HG03558 (cell line): Measurements from ENCODE around the gene ZNF398.

Experiments used
- ATAC-seq: cut with Tn5 transposase; IDR thresholded peaks from one replicate; pipeline ENCODE4 v1.9.1; 2021; ENCODE audit warnings: moderate number of reproducible peaks; ENCODE audit not compliant: unreplicated experiment; ENCODE audit errors: extremely low read depth

The ZNF398 gene

DNA sequence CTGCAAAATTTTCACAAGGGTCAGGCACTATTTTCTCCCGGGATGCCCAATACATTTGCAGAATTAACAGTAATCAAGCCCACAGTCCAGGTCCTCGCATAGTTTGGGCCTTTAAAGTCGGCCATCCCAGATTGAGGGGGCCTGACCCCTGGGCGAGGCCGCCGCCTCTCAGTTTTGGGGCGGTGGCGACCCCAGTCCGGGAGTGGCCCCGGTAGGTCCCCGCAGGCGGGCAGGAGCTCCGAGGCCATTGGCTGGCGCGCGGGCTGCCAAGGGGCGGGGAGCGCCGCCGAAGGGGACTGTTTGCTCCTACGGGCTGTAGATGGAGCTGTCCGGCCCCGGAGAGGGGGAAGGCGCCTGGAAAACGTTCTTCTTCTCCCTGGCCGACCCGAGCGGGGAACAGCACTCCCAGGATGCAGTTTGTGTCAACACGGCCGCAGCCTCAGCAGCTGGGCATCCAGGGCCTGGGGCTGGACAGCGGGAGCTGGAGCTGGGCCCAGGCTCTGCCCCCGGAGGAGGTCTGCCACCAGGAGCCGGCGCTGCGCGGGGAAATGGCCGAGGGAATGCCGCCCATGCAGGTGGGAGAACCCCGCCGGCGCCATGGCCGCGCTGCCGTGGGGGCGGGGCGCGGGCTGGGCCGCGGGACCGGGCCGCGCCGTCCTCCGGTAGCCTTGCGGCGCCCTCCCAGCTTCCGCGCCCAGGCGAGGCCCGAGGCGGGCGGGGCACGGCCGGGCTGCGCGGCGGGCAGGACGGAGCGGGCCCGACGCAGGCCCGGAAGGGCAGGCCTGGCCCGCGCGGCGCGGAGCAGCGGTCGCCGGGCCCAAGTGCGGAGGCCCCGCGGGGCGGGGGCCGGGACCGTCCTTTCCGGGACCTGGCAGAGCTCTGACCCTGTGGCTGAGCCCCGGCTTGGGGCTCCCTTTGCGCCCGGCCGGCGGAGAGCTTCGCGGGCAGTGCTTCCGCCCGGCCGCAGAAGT, 48.2 kb downstream of the ZNF398 start, which contains the start of gene ZNF282:
TSS of gene ZNF282 (plus strand) at position 367 of the 971 bp plus-strand sequence. CDS start at position 411, 44 bp downstream.
- peak; percentile 79 for ATAC-seq

DNA sequence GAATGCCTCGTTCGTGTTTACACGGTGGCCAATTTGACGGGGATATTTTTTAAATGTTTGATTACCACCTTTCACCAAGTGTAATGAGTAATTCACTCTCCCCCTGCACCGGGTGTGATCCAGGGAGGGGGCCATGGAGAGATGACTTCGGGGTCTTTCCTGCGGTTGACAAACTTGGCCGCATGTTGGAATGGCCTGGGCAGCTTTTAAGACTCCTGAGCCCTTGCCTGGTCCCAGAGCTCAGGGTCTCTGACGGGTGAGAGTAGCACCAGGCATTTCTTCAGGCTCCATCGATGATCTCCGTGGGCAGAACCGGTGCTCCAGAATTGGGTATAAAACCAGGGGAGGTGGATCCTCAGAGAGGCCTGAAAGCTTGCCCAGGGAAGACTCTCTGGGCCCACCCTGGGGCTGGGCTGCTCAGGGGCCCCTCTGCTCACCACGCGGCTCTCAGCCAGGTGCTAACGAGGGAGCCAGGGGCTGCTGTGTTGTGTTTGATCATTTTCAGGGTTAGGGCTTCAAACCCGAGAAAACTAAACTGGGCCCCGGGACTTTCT, 49.0 kb downstream of the ZNF398 start:
- no peak for ATAC-seq

DNA sequence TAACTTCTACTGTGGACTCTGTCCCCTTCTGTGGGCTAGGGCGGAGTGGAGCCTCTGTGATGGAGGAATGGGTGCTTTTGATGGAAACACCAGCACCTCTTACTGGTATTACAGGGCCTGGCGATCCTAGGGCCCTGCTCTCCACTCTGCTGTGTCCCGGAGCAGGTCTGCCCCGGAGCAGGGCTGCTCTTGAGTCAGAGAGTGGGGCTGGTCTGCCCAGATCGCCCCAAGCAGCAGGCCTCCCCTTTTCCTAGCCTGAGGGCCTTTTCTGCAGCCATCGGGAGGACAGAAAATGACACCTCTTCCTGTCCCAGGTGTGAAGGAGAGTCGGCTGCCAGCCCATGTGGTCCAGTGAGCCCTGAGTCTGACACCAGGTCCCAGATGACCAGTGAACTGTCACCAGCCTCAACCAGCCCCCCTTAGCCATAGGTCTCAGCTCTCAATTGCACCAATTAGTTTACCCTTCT, 49.5 kb downstream of the ZNF398 start:
- no peak for ATAC-seq

DNA sequence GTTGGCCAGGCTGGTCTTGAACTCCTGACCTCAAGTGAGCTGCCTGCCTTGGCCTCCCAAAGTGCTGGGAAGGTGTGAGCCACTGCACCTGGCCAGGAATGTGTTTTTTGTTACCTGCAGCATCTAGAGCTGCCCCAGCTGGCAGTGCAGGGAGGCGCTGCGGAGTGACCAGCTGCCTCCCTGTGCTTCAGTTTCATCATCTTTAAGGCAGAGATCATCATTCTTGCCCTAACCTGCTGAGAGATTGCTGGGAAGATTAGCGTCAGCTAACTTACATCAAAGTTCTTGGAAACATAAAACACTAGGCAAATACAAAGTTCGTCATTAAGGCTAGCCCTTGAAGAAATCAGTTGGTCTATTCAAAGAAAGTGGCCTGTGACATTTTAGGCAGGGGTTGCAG, 50.4 kb downstream of the ZNF398 start:
- ATAC-seq = no peak

DNA sequence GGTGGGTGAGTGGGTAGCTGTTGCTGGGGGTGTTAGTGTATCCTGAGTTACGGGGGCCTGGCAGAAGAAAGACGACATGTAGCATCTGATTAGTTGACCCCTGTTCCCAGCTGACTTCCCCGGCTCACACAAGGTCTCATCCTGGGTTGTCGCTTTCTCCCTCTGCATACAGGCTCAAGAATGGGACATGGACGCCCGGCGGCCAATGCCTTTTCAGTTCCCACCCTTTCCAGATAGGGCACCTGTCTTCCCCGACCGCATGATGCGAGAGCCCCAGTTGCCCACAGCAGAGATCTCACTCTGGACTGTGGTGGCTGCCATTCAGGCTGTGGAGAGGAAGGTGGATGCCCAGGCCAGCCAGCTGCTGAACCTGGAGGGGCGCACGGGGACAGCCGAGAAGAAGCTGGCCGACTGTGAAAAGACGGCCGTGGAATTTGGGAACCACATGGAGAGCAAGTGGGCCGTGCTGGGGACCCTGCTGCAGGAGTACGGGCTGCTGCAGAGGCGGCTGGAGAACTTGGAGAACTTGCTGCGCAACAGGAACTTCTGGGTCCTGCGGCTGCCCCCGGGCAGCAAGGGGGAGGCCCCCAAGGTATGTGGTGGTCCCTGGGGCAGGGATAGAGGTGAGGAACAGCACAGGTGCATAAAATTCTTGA, 51.0 kb downstream of the ZNF398 start:
- no peak for ATAC-seq

DNA sequence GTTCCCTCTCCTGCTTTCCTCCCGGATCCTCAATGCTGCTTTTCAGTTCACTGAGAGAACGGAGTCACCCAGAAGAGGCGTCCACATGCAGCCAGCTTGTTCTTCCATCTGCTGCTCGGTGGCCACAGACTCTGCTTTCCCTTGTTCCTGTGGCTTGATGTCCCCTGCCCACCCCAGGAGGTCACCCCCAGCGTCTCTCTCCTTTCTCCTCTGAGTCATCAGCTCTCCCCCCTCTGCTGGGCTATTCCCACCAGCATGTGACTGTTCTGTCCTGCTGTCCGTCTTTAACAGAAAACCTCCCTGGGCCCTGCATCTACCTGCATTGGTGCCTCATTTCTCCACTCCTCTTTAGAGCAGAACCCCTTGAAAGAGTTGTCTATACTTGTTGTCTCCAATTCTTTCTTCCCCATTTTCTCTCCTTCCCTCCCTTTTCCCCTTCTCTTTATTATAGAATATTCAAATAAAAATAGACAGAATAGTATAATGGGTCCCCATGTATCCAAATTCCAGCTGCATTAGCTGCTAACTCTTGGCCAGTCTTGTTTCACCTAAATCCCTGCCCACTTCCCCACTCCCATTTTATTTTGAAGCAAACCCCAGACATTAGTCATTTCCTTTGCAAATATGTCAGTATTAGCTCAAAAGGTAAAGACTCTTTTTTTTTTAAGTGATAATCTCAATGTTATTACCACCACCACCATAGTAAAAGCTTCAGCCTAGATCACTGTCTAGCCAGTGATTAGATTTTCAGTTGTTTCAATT, 52.2 kb downstream of the ZNF398 start:
- no peak for ATAC-seq

DNA sequence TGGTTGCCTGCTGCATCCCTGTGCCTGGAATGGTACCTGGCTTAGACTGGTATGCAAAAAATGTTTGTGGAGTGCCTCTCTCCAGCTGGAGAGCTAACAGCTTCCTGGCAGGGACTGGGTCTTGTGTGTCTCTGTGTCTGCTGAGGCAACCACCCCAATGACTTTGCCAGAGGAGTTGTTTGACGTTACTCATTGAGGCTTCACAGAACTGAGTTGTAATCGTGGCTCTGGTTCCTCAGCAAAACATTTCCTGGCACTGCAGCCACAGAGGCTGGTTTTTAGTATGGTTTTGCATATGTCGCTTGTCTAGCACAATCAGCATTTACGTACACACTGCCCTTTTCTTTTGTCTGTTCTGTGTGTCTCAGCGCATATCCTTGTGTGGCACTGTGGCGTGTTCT, 55.6 kb downstream of the ZNF398 start:
- no peak for ATAC-seq

DNA sequence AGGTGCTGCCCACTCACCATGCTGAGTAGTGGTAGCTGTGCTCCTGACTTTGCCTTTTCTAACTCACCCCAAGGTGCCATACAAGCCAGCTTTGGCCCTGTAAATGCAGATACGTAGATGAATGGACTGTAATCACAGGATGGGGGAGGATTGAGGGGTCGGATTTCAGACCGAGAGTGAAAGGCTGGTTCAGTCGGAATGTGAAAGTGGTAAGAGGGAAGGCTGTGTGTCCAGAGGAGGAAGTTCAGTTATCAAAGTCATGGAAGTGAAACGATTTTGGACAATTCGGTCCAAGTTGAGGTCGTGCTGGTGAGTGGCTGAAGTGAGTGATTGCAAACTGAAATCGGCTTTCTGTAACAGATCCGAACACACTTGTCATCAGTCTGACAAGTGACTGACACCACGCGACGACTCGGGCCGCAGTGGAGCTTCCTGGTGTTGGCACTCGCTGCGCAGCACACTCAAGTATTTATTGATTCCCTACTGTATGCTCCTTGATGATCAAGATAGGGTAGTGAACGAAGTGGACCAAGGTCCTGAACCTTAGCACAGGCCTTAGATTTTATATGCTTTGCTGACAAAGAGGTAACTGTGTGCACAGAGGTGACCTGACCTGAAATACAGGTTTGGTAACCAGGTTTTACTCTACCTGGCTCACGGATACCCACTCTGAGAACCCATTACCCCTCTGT, 58.6 kb downstream of the ZNF398 start:
- ATAC-seq = no peak

DNA sequence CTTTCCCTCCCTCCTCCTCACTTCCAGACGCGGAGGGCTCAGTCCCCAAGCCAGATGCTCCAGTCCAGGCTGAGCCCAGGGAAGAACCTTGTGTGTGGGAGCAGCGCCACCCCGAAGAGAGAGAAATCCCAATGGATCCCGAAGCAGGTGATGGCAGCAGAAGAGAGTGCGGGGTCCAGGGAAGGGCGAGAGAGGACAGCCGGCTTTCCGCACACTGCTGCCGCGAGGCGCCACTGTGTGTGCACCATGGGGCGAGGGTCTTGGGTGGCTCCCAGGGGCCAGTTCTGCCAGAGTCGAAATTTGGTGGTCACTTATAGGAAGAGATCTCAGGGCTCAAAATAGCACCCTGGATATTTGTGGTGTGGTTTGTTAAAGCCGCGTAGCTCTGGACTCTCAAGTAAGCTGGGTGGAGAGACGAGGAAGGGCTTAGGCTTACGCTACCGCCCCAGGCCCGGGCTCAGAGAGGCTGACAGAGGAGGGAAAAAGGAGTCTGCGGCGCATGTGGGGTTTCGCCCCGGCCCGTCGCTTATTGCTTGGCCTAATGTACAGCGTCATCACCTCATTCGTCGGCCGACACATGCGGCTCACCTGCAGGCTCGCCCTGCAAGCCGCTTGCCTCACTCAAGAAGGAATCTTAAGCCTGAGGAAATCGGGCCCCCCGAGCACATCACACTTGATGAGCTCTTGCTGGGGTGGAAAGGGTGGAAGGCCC, 60.2 kb downstream of the ZNF398 start:
- no peak for ATAC-seq

DNA sequence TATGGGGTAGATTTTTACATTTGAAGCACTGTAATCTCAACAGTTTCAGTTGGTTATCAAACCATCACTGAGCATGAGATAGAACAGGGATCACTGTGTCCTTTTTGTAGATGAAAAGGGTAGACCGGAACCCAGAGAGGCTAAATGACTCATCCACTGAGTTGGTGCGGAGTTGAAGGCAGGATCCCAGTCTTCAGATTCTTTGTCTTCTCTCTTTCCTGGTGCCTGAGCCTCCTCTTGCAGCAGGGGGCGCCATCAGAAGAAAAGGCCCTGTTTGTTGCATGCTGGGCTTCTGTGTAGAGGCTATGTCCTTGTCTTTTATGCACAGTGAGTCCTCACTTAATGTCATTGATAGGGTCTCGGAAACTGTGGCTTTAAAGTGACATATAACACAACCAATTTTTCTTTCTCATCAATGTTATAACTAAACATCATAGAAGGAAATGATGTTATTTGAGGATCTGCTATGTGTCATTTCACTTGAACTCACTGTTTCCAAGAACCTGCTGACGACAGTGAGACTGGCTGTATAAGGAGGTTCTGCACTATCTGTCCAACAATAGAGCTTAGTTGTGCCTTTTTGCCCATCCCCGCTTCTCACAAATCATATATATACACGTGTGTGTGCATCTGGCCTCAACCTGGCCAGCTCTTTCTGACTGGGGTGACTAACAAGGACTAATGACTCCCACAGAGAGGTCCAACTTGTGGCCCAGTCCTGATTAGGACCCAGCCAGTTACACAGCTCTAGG, 62.4 kb downstream of the ZNF398 start:
- ATAC-seq = no peak

DNA sequence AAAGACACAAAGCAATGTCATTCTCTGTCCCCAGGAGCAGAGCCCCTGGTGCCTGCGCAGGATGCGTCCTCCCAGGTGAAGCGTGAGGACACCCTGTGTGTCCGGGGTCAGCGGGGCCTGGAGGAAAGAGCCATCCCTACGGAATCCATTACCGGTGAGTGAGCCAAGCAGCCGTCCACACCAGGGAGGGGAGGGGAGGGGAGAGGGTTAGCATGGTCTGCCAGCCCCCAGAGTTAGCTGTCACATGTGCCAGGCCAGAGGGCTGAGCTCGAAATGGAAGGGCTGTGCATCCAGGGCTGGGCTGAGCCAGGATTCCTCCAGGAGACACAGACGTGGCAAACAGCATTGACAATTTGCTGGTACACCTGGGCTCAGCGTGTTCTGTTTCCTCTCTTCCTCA, 63.3 kb downstream of the ZNF398 start:
- ATAC-seq = no peak

DNA sequence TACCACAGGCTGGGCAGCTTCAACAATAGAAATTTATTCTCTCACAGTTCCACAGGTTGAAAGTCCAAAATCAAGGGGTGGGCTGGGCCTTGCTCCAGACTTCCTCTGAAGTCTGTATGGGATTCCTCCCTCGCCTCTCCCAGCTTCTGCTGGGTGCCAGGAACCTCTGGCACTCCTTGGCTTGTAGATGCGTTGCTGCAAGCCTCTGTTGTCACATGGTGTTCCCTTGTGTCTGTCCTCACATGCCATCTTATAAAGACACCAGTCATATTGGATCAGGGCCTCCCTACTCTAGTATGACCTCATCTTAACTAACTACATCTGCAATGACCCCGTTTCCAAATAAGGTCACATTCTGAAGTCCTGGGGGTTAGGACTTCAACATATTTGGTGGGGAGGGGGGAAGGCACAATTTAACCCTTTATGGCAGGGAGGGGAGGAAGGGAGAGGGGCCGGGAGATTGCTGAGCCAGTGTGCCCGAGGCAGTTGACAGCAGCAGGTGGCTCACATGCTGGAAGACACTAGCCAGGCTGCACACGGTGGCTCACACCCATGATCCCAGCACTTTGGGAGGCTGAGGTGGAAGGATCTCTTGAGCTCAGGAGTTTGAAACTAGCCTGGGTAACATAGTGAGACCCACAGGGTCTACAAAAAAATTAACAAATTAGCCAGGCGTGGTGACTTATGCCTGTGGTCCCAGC, 66.9 kb downstream of the ZNF398 start:
- ATAC-seq = no peak

DNA sequence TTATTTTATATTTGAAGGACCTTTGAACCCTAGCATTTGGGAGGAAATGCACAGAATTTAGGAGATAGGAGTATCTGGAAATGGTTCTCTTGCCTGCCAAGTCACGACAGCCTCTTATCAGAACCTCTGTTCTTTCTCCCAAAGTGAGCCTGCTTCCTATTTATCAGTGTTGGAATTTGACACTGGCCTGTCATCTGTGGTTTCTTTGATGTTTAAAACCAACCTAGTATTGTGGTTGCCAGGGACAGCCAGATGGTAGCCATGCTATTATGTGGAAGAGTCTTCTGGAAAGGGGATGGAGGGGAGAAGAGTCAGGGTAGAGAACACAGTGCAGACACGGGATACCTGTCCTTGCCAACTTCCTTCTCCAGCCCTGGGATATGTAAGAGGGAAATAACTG, 69.1 kb downstream of the ZNF398 start:
- ATAC-seq = no peak

DNA sequence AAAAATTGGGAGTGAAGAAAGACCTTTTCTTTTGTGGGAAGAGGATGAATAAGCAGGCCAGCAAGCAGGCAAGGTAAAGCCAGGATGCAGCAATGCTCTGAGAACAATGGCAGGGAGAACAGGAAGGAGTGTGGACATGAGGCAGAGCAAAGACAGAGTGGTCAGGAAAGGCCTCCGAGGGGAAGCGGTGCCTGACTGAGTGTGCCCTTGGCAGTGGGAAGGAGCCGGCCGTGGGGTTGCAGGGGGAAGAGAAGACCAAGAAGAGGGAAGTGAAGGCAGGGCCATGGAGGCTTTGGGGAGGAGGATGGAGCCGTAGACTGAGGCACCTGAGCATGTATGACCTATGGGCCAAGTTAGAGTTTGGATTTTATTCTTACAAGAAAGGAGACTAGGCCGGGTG, 70.3 kb downstream of the ZNF398 start:
- ATAC-seq = no peak

DNA sequence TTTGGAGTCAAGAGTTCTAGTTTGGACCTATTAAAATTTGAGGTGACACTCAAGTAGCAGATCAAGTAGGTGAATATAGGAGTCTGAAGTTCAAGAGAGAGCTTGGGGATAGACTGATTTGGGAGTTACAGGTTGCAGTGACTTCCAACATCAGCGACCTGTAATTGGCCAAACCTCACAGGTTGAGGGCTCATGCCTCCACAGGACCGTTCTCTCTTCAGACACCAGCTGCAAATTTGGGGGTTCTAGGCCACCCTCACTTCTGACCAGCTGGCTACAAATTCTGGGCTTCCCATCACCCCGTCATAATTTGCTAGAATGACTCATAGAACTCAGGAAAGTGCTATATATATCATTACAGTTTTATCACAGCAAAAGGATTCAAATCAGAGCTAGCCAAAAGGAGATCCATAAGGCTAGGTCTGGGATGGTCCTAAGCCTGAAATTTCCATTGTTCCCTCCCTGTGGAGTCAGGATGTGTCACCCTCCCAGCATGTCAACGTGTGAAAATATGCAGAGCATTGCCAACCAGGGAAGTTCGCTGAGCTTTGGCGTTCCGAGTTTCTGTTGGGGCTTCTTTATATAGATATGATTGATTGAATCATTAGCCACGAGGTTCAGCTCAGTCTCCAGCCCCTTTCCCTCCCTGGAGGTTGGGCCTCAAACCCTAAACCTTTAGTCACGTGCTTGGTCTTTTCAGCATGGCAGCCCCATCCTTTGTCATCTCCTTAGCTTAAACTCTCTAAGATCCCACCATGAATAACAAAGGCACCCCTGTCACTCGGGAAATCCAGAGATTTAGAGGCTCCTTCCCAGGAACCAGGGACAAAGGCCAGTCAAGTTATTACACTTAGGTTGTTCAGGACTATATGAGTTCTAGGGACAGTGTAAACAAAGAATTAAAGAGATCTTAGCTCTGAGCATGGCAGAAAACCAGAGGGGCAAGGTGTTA, 71.5 kb downstream of the ZNF398 start:
- ATAC-seq = no peak

DNA sequence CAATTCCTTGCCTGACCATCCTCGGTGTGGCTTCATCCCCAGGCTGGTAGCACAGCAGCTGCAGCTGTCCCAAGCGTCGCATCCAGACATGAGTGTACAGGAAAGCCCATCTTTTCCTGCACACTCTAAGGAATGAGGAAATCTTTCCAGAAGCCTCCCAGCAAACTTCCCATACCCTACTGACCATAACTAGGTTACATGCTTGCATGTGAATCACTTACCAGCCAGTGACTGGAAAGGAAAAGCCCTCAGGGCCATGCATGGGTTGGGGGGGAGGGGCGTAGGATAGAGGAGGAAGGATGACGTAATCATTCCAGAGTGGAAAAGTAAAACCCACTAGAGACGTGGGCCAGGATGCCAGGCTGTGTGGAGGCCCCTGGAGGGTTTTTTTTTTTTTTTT, 73.3 kb downstream of the ZNF398 start:
- ATAC-seq = no peak

DNA sequence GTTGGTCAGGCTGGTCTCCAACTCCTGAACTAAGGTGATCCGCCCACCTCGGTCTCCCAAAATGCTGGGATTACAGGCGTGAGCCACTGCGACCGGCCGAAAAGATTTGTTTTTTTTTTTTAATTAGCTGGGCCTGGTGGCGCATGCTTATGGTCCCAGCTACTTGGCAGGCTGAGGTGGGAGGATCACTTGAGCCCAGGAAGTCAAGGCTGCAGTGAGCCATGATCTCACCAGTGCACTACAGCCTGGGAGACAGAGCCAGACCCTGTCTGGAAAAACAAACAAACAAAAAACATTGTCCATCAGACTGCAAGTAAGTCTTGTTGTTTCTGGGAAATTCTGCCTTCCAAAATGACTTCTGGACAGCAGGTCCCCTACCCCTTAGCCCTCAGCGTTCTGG, 75.9 kb downstream of the ZNF398 start:
- no peak for ATAC-seq
